AG10803 (cell line): ENCODE data around the gene SETBP1.

Experiments
- DNase-seq: peaks from one replicate; pipeline ENCODE4 v3.0.0; 2010; ENCODE audit warnings: low read depth
- H3K4me3 ChIP-seq: 2 replicates; pipeline ENCODE4 v1.5.1; 2011; ENCODE audit warnings: mild to moderate bottlenecking, low read length, control low read depth
- CTCF ChIP-seq: conservative IDR thresholded peaks from 2 replicates; pipeline ENCODE4 v1.5.1; 2011; ENCODE audit warnings: mild to moderate bottlenecking, low read length, control low read depth, inconsistent platforms

The SETBP1 gene

GRCh38 chr18:45071956-45072355 lies 391.3 kb downstream of the SETBP1 start:
- no peak for DNase-seq
- no peak overlapping the region for H3K4me3 ChIP-seq
- no peak for TF ChIP-seq CTCF

GRCh38 chr18:45073556-45073955 lies 392.9 kb downstream of the SETBP1 start:
- H3K4me3 ChIP-seq: no peak overlapping the region
- no peak for DNase-seq
- TF ChIP-seq CTCF: no peak

- TF ChIP-seq CTCF: no peak
- no peak for DNase-seq
- H3K4me3 ChIP-seq: no peak overlapping the region
Observed at GRCh38 chr18:45081566-45082181, 401.0 kb downstream of the SETBP1 start.

DNA sequence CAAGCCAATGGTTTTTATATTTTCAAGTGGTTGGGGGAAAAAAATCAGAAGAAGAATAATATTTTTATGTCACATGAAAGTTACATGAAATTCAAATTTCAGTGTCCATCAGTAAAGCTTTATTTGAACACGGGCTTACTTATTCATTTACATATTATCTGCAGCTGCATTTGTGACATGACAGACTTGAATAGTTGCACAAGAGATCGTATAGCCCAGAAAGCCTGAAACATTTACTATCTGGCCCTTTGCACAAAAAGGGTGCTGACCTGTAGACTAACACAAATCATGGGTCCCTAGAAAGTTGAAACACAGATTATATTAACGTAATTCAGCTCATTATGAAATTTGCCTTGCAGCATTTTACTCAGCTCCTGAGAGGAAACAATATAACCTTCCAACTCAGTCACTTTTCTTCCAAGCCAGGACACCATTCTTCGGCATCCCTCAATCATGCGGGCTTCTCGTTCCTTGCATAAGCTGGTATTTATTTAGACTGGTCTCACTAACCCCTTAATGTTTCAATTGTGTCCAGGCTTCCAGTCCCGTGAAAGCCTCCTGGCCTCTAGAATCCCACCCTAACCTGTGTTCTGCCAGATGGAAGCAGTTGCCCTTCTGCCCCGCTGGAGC lies 402.7 kb downstream of the SETBP1 start:
- no peak for TF ChIP-seq CTCF
- DNase-seq: no peak
- H3K4me3 ChIP-seq: no peak overlapping the region

GRCh38 chr18:45084206-45084605 lies 403.5 kb downstream of the SETBP1 start:
- H3K4me3 ChIP-seq: no peak overlapping the region

GRCh38 chr18:45085916-45086624 lies 405.4 kb downstream of the SETBP1 start:
- no peak for TF ChIP-seq CTCF
- H3K4me3 ChIP-seq: no peak overlapping the region
- no peak for DNase-seq

More at GRCh38 chr18:45084206-45084605, 403.5 kb downstream of the SETBP1 start:
- TF ChIP-seq CTCF: no peak
- no peak for DNase-seq

- DNase-seq: no peak
- no peak overlapping the region for H3K4me3 ChIP-seq
- TF ChIP-seq CTCF: no peak
Observed at GRCh38 chr18:45086777-45087176, 406.1 kb downstream of the SETBP1 start.
